Type B pancreatic cell (in vitro differentiated cells): ENCODE data around the gene NDUFAF4. TPM values are rescaled to one million over a fixed set of nuclear protein-coding genes. Genes with fewer than 3 reads are reported as not detected.
"Not testable (repeated sequence)": the region's sequence is repeated elsewhere in the genome, so short reads cannot be mapped to it uniquely, and the experiment has no call there.

Source experiments
- DNase-seq: peaks from one replicate; pipeline ENCODE4 v3.0.0; 2021; ENCODE audit warnings: mixed read lengths; ENCODE audit not compliant: unreplicated experiment; ENCODE audit errors: extremely low spot score
- H3K27ac Mint-ChIP-seq: 2 replicates; pipeline ENCODE4 v1.8.0; 2021; ENCODE audit warnings: mild to moderate bottlenecking, mixed read lengths
- H3K27me3 Mint-ChIP-seq: 2 replicates; pipeline ENCODE4 v1.8.0; 2021; ENCODE audit warnings: mixed read lengths
- H3K36me3 Mint-ChIP-seq: 2 replicates; pipeline ENCODE4 v1.8.0; 2021; ENCODE audit warnings: mixed read lengths
- H3K4me1 Mint-ChIP-seq: one replicate; pipeline ENCODE4 v1.8.0; 2021; ENCODE audit warnings: mixed read lengths; ENCODE audit not compliant: unreplicated experiment
- H3K4me3 Mint-ChIP-seq: 2 replicates; pipeline ENCODE4 v1.8.0; 2021; ENCODE audit warnings: mild to moderate bottlenecking, mixed read lengths
- H3K9me3 Mint-ChIP-seq: 2 replicates; pipeline ENCODE4 v1.8.0; 2021; ENCODE audit warnings: mixed read lengths
- CTCF ChIP-seq: fragments of 200-600 bp; sonication (generic); conservative IDR thresholded peaks from 2 replicates; pipeline ENCODE4 v1.5.0; 2021; ENCODE audit warnings: antibody characterized with exemption, mild to moderate bottlenecking
- total RNA-seq: library from RNA; stranded (reverse); gene quantifications from 2 replicates; pipeline ENCODE4 v1.2.1, GENCODE V29; 2021; ENCODE audit warnings: low replicate concordance

NDUFAF4 gene
- total RNA-seq, 1 donor from 2014 or later, result 37.4 TPM

- peaks cover 3% of the 10 kb centered on the region for H3K27me3 Mint-ChIP-seq
- peaks cover 11% of the 10 kb centered on the region for H3K36me3 Mint-ChIP-seq
- H3K4me1 Mint-ChIP-seq, result no peaks in the 10 kb centered on the region
- H3K9me3 Mint-ChIP-seq, result no peaks in the 10 kb centered on the region
- TF ChIP-seq CTCF, result no peak
- DNase-seq, result no peak
- H3K27ac Mint-ChIP-seq, result no peak overlapping the region
- H3K4me3 Mint-ChIP-seq, result no peak overlapping the region
Measured at GRCh38 chr6:96886519-96886918, 11.2 kb downstream of the NDUFAF4 start.

- H3K4me3 Mint-ChIP-seq, result peak overlapping the region; percentile 12
- H3K36me3 Mint-ChIP-seq, H3K27me3 Mint-ChIP-seq, H3K27ac Mint-ChIP-seq, H3K9me3 Mint-ChIP-seq, H3K4me1 Mint-ChIP-seq, DNase-seq: not testable (repeated sequence)
Measured at GRCh38 chr6:96885187-96885631, 12.5 kb downstream of the NDUFAF4 start.

- DNase-seq, result no peak
- no peaks in the 10 kb centered on the region for H3K4me1 Mint-ChIP-seq
- no peaks in the 10 kb centered on the region for H3K36me3 Mint-ChIP-seq
- H3K27ac Mint-ChIP-seq, result peak overlapping the region; percentile 43
- H3K9me3 Mint-ChIP-seq, result no peaks in the 10 kb centered on the region
- H3K4me3 Mint-ChIP-seq, result no peak overlapping the region
- no peak for TF ChIP-seq CTCF
- no peaks in the 10 kb centered on the region for H3K27me3 Mint-ChIP-seq
Measured at GRCh38 chr6:96878143-96878542, 19.5 kb downstream of the NDUFAF4 start.

GRCh38 chr6:96876886-96877545, 20.7 kb downstream of the NDUFAF4 start:
- H3K27me3 Mint-ChIP-seq, result no peaks in the 10 kb centered on the region
- no peak overlapping the region for H3K4me3 Mint-ChIP-seq
- no peaks in the 10 kb centered on the region for H3K36me3 Mint-ChIP-seq
- H3K9me3 Mint-ChIP-seq, result no peaks in the 10 kb centered on the region
- no peak overlapping the region for H3K27ac Mint-ChIP-seq
- no peaks in the 10 kb centered on the region for H3K4me1 Mint-ChIP-seq
- TF ChIP-seq CTCF, result no peak
- no peak for DNase-seq

GRCh38 chr6:96872976-96873375, 24.7 kb downstream of the NDUFAF4 start:
- no peaks in the 10 kb centered on the region for H3K36me3 Mint-ChIP-seq
- H3K27me3 Mint-ChIP-seq, result no peaks in the 10 kb centered on the region
- H3K4me1 Mint-ChIP-seq, result no peaks in the 10 kb centered on the region
- DNase-seq, result no peak
- no peak overlapping the region for H3K27ac Mint-ChIP-seq
- TF ChIP-seq CTCF, result no peak
- no peaks in the 10 kb centered on the region for H3K9me3 Mint-ChIP-seq
- H3K4me3 Mint-ChIP-seq, result no peak overlapping the region

- no peak for DNase-seq
- H3K4me3 Mint-ChIP-seq, result no peak overlapping the region
- no peaks in the 10 kb centered on the region for H3K36me3 Mint-ChIP-seq
- TF ChIP-seq CTCF, result no peak
- H3K27ac Mint-ChIP-seq, result no peak overlapping the region
- no peaks in the 10 kb centered on the region for H3K27me3 Mint-ChIP-seq
- H3K4me1 Mint-ChIP-seq, result no peaks in the 10 kb centered on the region
- no peaks in the 10 kb centered on the region for H3K9me3 Mint-ChIP-seq
Measured at GRCh38 chr6:96865055-96865405, 32.7 kb downstream of the NDUFAF4 start.
